Measurements from ENCODE around the gene DGUOK.
"Not testable (repeated sequence)": the region's sequence is repeated elsewhere in the genome, so short reads cannot be mapped to it uniquely, and the experiment has no call there.

DGUOK gene

GRCh38 chr2:73939419-73939818 is 12.7 kb downstream of the DGUOK start:
- Histone ChIP-seq H3K4me1 (ENCODE audit: insufficient read depth, low read length) (no peaks in the 10 kb centered on the region), H3K36me3 (ENCODE audit: insufficient read depth, low read length) (peaks cover 7% of the 10 kb centered on the region), H3K9ac (ENCODE audit: low read depth, low read length) (no peak overlapping the region), H3K9me3 (ENCODE audit: control insufficient read depth, insufficient read depth, low read length) (no peaks in the 10 kb centered on the region)

- not testable (repeated sequence) for H3K36me3 ChIP-seq (ENCODE audit: insufficient read depth, low read length); H3K4me1 ChIP-seq (ENCODE audit: insufficient read depth, low read length); H3K9me3 ChIP-seq (ENCODE audit: control insufficient read depth, insufficient read depth, low read length); H3K9ac ChIP-seq (ENCODE audit: low read depth, low read length)
Measured at GRCh38 chr2:73940066-73940465, 13.4 kb downstream of the DGUOK start.

GRCh38 chr2:73942664-73943063 is 16.0 kb downstream of the DGUOK start:
- no peaks in the 10 kb centered on the region for H3K4me1 ChIP-seq (ENCODE audit: insufficient read depth, low read length)
- no peak overlapping the region for H3K9ac ChIP-seq (ENCODE audit: low read depth, low read length)
- peaks cover 15% of the 10 kb centered on the region for H3K36me3 ChIP-seq (ENCODE audit: insufficient read depth, low read length)
- H3K9me3 ChIP-seq (ENCODE audit: control insufficient read depth, insufficient read depth, low read length): no peaks in the 10 kb centered on the region

GRCh38 chr2:73944714-73945113 is 18.0 kb downstream of the DGUOK start:
- Histone ChIP-seq H3K9me3 (ENCODE audit: control insufficient read depth, insufficient read depth, low read length) (no peaks in the 10 kb centered on the region), H3K4me1 (ENCODE audit: insufficient read depth, low read length) (no peaks in the 10 kb centered on the region), H3K9ac (ENCODE audit: low read depth, low read length) (no peak overlapping the region), H3K36me3 (ENCODE audit: insufficient read depth, low read length) (peaks cover 16% of the 10 kb centered on the region)

GRCh38 chr2:73946215-73946614 is 19.5 kb downstream of the DGUOK start:
- Histone ChIP-seq H3K36me3 (ENCODE audit: insufficient read depth, low read length) (peaks cover 26% of the 10 kb centered on the region), H3K9me3 (ENCODE audit: control insufficient read depth, insufficient read depth, low read length) (no peaks in the 10 kb centered on the region), H3K9ac (ENCODE audit: low read depth, low read length) (no peak overlapping the region), H3K4me1 (ENCODE audit: insufficient read depth, low read length) (no peaks in the 10 kb centered on the region)

GRCh38 chr2:73946666-73947065 is 20.0 kb downstream of the DGUOK start:
- Histone ChIP-seq H3K36me3 (ENCODE audit: insufficient read depth, low read length) (peaks cover 29% of the 10 kb centered on the region), H3K9me3 (ENCODE audit: control insufficient read depth, insufficient read depth, low read length) (no peaks in the 10 kb centered on the region), H3K4me1 (ENCODE audit: insufficient read depth, low read length) (no peaks in the 10 kb centered on the region), H3K9ac (ENCODE audit: low read depth, low read length) (no peak overlapping the region)

GRCh38 chr2:73947412-73948018 is 20.8 kb downstream of the DGUOK start:
- H3K9me3 ChIP-seq (ENCODE audit: control insufficient read depth, insufficient read depth, low read length): no peaks in the 10 kb centered on the region
- H3K9ac ChIP-seq (ENCODE audit: low read depth, low read length): no peak overlapping the region
- H3K4me1 ChIP-seq (ENCODE audit: insufficient read depth, low read length): no peaks in the 10 kb centered on the region
- H3K36me3 ChIP-seq (ENCODE audit: insufficient read depth, low read length): peaks cover 32% of the 10 kb centered on the region

- Histone ChIP-seq H3K9me3 (ENCODE audit: control insufficient read depth, insufficient read depth, low read length) (no peaks in the 10 kb centered on the region), H3K36me3 (ENCODE audit: insufficient read depth, low read length) (peaks cover 34% of the 10 kb centered on the region), H3K4me1 (ENCODE audit: insufficient read depth, low read length) (no peaks in the 10 kb centered on the region), H3K9ac (ENCODE audit: low read depth, low read length) (no peak overlapping the region)
Measured at GRCh38 chr2:73949802-73950201, 23.1 kb downstream of the DGUOK start.

- Histone ChIP-seq H3K9me3 (ENCODE audit: control insufficient read depth, insufficient read depth, low read length) (no peaks in the 10 kb centered on the region), H3K9ac (ENCODE audit: low read depth, low read length) (no peak overlapping the region), H3K36me3 (ENCODE audit: insufficient read depth, low read length) (peaks cover 30% of the 10 kb centered on the region), H3K4me1 (ENCODE audit: insufficient read depth, low read length) (no peaks in the 10 kb centered on the region)
Measured at GRCh38 chr2:73952499-73953446, 26.1 kb downstream of the DGUOK start.

- H3K36me3 ChIP-seq (ENCODE audit: insufficient read depth, low read length): peaks cover 25% of the 10 kb centered on the region; the same call in 1 of the 2 replicates
- no peaks in the 10 kb centered on the region for H3K4me1 ChIP-seq (ENCODE audit: insufficient read depth, low read length)
- no peaks in the 10 kb centered on the region for H3K9me3 ChIP-seq (ENCODE audit: control insufficient read depth, insufficient read depth, low read length)
- H3K9ac ChIP-seq (ENCODE audit: low read depth, low read length): no peak overlapping the region
Measured at GRCh38 chr2:73956218-73956865, 29.7 kb downstream of the DGUOK start.

GRCh38 chr2:73961274-73961673 is 34.6 kb downstream of the DGUOK start:
- no peak overlapping the region for H3K9ac ChIP-seq (ENCODE audit: low read depth, low read length)
- H3K36me3 ChIP-seq (ENCODE audit: insufficient read depth, low read length): peaks cover 18% of the 10 kb centered on the region; the same call in 1 of the 2 replicates
- no peaks in the 10 kb centered on the region for H3K4me1 ChIP-seq (ENCODE audit: insufficient read depth, low read length)
- H3K9me3 ChIP-seq (ENCODE audit: control insufficient read depth, insufficient read depth, low read length): no peaks in the 10 kb centered on the region

- peaks cover 13% of the 10 kb centered on the region; the same call in 1 of the 2 replicates for H3K36me3 ChIP-seq (ENCODE audit: insufficient read depth, low read length)
- H3K4me1 ChIP-seq (ENCODE audit: insufficient read depth, low read length): no peaks in the 10 kb centered on the region
Measured at GRCh38 chr2:73961823-73962615, 35.3 kb downstream of the DGUOK start.

GRCh38 chr2:73962798-73963197 is 36.1 kb downstream of the DGUOK start:
- H3K9me3 ChIP-seq (ENCODE audit: control insufficient read depth, insufficient read depth, low read length): no peaks in the 10 kb centered on the region
- H3K9ac ChIP-seq (ENCODE audit: low read depth, low read length): no peak overlapping the region
- H3K4me1 ChIP-seq (ENCODE audit: insufficient read depth, low read length): no peaks in the 10 kb centered on the region
- peaks cover 10% of the 10 kb centered on the region; the same call in 1 of the 2 replicates for H3K36me3 ChIP-seq (ENCODE audit: insufficient read depth, low read length)

More at GRCh38 chr2:73961823-73962615, 35.3 kb downstream of the DGUOK start:
- no peaks in the 10 kb centered on the region for H3K9me3 ChIP-seq (ENCODE audit: control insufficient read depth, insufficient read depth, low read length)
- no peak overlapping the region for H3K9ac ChIP-seq (ENCODE audit: low read depth, low read length)
